GM18858 (cell line): ENCODE data around the gene TXK.
A peak's percentile ranks its signal among the peaks of the same experiment; 100 is the strongest.
"Not testable (repeated sequence)": the region's sequence is repeated elsewhere in the genome, so short reads cannot be mapped to it uniquely, and the experiment has no call there.

Experiments used
- ATAC-seq: cut with Tn5 transposase; IDR thresholded peaks from one replicate; pipeline ENCODE4 v1.9.1; 2021; ENCODE audit not compliant: unreplicated experiment

Gene TXK

DNA sequence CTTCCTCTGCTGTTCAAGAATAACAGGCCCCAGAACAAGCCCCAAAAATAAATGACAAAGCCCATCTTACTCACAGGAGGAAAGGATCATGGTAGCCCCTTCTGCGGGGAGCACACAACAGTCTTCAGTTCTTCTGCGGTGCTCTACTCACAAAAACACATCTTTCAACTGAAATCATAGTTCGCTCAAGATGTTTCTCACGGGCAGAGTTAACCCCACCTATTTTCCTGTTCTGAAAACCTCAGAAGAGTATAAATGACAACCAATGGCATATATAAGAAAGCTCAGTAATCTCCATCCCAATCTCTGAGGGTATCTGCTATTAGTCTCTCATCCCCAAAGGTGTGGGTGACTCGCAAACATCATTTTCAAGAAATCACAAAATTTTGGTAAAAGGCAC lies at the start of gene TXK:
Gene TXK (minus strand): TSS at position 170 of the 400 bp plus-strand sequence. CDS start 80 bp downstream, at position 90.
- no peak for ATAC-seq

- ATAC-seq = no peak
Observed at GRCh38 chr4:48180234-48180633, 46.2 kb upstream of the TXK start.

GRCh38 chr4:48178931-48179330 lies 44.9 kb upstream of the TXK start:
- ATAC-seq = no peak

DNA sequence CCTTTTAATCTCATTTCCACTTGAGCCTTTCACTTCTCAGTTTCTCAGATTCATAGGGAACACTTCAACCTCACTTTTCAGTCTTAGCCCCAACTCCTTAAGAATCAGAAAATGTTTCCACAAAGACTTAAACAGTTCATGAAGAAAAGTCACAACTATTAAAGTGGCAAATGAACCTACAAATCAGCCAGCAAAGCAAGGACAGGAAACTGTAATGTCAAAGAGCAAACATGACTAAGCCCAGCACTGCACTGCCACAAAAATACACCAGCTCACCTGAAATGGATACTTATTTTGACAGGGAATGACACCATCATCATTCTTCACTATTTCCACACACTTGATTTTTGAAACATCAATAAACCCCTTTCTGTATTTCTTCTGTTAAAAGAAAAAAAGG lies 41.8 kb upstream of the TXK start:
- no peak for ATAC-seq

DNA sequence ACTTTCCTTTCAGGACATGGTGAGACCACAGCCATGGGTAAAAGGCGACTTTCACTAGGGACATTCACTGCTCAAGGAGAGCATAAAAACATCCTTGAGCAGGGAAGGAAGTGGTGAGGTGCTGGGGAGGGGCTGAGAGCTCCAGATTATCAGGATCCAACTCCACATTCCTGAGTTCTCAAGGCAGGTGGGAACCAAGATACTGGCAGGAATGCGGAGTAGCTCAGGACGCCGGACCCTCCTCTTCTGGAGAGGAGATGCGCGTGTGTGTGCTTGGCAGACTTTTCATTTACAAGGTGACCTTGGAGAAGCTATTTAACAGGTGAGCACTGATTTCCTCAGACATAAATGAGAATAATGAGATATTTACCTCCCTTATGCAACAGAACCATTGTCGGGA lies 41.3 kb upstream of the TXK start:
- ATAC-seq = no peak

DNA sequence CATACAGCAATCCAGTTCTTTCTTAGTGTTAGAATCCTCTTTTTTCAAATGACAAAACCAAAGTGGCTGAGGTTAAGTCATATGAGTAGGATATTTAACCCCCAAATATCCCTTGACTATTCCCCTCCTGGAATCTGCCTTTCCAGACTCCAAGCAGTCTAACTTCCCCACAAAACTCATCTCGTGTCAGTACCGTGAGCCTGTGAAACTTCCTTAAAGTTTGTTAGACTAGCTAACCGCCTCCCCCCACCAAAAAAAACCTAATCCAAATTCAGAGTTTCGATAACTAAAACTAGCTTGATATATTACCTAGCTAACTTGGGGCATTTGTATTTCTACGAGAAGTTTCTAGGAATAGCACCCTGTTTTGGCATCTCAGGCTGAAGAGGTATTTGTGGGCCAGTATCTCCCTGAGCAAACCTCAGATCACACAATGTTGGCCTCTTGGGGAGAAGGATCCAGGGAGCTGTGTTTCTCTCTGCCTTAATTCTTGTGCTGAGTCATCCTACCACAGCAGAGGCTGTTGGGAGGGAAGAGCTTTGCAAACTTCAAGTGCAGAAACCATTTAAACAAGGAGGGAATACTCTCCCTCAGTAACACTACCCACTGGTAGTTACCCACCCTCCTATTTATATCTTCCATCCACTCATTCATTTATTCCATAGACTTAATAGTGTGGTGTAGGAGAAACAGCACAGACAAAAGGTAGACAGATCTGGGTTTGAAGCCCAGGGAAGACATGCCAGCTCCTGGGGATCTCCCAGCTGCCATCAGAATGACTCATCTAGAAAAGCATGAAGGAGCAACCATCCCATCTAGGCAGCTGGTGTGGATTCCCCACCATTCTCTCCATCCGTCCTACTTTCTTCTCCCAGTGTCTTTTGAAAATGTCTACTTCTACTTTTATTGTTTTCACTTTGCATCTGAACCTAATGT lies 39.3 kb upstream of the TXK start:
- ATAC-seq = peak; percentile 54

DNA sequence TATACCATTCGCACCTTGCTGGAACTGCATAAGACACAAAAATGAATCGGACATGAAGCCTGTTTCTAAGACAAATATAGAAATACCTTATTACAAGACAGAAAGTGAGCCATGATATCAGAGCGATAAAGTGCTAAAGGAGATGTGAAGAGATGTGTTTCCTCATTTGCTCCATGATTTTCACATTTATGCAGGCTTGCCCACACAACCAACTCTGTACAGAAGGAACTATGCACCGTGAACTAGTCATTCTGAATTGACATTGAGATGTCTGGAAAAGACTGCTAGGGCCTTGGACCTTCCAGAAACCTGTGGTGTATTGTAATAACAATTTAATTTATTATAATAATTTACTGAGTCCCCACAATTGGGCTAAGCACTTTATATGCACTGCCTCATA lies 38.6 kb upstream of the TXK start:
- no peak for ATAC-seq

DNA sequence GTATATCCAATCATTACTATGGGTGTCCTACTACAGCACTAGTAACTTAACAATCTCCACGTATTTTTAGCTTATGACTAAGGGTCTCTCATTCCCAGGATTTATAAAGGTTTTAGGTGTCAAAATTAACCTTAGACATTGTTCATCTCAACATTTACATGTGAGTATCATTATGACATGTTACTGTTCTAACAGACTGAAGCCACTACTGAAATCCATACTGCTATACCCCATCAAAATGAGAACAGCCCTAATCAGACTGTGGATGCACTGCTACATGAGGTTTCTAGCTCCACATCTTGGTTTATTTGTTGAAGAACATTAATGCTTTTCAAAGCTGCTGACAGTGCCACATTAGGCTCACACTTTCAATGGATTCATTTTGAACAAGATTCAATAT lies 35.6 kb upstream of the TXK start:
- no peak for ATAC-seq

DNA sequence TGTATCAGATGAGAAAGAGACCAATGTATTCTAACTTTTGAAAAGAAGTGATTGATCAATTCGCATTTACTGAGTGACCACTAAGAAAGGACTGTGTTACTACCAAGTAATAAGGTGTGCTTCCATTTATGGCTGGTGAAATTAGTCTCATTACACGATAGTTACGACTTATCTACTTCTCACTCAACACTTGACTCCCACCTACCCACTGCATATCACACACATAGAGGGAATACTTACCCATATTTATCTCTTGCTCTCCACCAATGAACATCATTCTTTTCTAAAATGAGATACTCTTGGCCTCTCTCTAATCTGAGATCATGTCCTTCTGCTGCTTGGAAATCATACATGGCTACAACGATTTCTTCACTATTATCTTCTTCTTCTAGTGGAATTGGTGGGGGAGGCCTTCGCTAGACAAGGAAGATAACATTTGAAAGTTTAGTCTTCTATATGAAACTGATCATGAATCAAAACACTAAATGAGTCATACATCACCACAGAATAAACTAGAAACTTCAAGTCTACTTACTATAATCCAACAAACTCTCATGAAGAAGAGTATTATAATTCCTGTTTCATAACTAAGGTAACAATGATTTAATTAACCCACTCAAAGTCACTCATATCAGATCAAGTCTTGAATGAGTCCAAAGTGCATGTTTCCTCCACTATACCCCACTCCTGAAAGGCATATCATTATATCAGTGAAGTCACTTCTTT lies 33.7 kb upstream of the TXK start:
- peak; percentile 48 for ATAC-seq

DNA sequence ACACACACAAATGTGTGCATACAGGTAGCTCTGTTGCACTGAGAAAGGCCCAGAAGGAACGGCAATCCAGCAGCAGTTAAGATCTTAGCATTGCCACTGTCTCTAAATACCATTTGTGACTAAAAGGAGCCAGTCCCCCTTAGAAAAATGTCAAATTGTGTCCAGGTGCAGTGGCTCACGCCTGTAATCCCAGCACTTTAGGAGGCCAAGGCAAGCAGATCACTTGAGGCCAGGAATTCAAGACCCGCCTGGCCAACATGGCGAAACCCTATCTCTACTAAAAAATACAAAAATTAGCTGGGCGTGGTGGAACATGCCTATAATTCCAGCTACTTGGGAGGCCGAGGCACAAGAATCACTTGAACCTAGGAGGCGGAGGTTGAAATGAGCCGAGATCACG lies 30.5 kb upstream of the TXK start:
- ATAC-seq = not testable (repeated sequence)

DNA sequence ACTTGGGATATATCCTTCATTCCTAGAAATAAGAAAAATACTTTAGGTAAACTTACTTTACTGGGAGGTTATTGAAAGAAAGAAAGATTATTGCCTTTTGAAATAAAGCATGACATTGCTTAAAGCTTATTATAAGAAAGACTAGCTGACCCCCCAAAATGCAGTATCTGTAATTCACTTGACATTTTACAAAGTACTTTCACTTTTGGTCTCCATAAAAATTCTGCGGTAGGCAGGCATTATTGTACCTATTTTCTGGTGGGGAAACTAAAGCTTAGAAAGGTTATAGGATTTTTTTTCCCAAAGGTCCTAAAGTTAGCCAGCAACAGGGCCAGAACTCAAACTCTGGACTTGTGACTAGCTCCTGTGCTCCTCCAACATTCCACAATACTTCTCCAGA lies 29.7 kb upstream of the TXK start:
- ATAC-seq = no peak

- ATAC-seq = no peak
Observed at GRCh38 chr4:48162162-48162561, 28.1 kb upstream of the TXK start.

DNA sequence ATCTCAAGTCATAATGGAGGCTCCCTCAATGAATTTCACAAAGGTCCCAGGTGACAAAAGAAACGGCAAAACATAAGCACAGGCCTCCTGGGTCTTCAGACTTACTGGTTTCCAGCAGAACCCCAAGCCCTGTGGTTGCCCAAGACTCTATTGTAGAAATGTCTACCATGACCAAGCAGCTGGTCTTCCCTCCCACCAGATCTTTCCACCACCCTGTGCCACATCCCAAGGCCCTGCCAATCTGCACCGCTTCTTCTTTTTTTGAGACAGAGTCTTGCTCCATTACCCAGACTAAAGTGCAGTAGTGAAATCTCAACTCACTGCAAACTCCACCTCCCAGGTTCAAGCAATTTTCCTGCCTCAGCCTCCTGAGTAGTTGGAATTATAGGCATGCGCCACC lies 23.2 kb upstream of the TXK start:
- no peak for ATAC-seq

- ATAC-seq = no peak
Observed at GRCh38 chr4:48156423-48156822, 22.4 kb upstream of the TXK start.

GRCh38 chr4:48153791-48154550 lies 19.9 kb upstream of the TXK start:
- peak; percentile 63 for ATAC-seq

DNA sequence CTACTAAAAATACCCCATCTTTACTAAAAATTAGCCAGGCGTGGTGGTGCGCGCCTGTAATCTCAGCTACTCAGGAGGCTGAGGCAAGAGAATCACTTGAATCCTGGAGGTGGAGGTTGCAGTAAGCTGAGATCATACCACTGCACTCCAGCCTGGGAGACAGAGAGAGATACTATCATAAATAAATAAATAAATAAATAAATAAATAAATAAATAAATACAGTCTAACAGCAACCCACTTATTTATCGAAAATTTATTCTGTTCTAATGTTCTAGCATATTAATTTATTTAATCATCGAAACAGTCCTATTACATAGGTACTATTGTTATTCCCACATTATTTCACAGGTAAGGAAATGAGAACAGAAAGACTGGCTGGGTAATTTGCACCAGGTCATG lies 18.2 kb upstream of the TXK start:
- ATAC-seq = no peak

GRCh38 chr4:48149827-48150370 lies 15.8 kb upstream of the TXK start:
- ATAC-seq = no peak

DNA sequence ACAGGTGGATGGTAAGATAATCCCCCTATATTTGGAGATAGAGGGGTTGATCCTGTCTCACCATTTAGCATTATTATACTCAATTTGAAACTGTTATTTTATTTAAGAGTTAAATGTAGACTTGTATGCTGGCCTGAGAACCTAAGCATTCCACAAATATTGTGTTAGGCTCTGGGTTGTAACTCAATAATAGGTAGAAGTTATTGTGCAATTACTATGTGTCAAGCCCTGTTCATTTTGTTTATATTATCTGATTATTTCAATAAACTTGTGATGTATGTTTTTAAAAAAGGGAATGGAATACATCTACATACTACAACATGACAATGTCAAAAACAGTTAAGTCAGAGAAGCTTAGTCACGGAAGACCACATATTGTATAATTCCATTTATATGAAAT lies 13.6 kb upstream of the TXK start:
- ATAC-seq = no peak

GRCh38 chr4:48141048-48141447 lies 7.0 kb upstream of the TXK start:
- ATAC-seq = no peak

GRCh38 chr4:48139691-48140090 lies 5.6 kb upstream of the TXK start:
- ATAC-seq = no peak

- ATAC-seq = peak; percentile 89
Observed at GRCh38 chr4:48138936-48139335, 4.9 kb upstream of the TXK start.
